Activated T-cell treated with anti-CD3 and anti-CD28 coated beads for 48 hours (primary cell): ENCODE measurements around the gene DNAH11.
"Not testable (repeated sequence)": the region's sequence is repeated elsewhere in the genome, so short reads cannot be mapped to it uniquely, and the experiment has no call there.

Experiments used
- DNase-seq: peaks from one replicate; pipeline ENCODE4 v3.0.0-alpha.2; 2020; ENCODE audit warnings: low read depth

Gene DNAH11

DNA sequence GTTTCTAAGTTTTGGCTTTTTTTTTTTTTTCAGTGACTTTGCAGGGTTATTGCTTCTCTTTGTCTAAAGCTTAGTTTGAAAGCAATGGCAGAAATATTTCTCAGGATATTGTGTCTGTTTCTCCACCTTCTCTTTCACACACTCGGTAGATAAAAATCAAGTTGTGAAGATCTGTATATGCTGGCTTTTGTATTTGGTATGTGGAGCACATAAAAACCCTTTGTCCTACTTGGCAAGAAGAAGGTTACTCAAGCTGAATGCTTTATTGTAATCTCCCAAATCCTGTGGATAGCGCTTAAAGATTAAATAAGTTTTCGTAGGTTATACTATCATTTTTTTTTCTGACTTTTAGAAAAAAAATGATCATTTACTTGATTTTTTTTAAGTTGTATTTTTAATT is 230.5 kb downstream of the DNAH11 start:
- DNase-seq = no peak

GRCh38 chr7:21777921-21778320 is 235.1 kb downstream of the DNAH11 start:
- no peak for DNase-seq

GRCh38 chr7:21778953-21779352 is 236.1 kb downstream of the DNAH11 start:
- DNase-seq = no peak

GRCh38 chr7:21782996-21783395 is 240.2 kb downstream of the DNAH11 start:
- no peak for DNase-seq

- no peak for DNase-seq
Observed at GRCh38 chr7:21784989-21785388, 242.2 kb downstream of the DNAH11 start.

DNA sequence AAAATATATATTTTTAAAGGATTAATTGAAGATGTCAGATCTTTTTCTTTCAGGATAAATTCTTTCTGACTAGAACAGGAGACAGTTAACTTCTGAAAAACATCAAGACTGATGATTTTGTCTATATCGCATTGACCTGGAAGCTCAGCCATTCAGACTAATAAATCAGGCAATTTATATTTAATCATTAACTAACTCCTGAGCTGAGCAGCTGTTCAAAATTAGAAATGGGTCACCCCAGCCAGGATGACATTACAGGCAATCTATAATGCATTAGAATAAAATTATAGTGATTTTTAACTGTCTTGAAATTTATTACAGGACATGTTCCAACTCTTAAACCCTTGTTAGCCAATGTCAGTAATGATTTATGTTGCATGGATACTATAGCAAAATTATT is 263.0 kb downstream of the DNAH11 start:
- DNase-seq = no peak

DNA sequence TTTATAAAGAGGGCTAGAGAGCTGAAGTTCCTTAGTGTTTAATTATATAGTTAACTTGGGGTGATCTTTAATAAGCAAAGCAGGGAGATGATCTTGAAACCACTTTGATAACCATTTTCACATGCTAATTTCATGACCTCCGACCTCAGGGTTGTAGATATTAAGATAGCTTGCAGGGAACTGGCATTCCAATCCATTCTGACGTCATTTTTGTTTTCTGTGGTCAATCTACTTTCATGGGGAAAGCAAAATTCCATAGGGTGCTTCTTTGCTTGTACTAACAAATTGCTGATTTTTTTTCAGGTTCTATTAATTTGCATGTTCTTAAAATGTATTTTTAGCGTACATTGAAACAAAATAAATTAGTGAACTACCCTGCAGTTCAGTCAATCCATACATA is 263.5 kb downstream of the DNAH11 start:
- no peak for DNase-seq

DNA sequence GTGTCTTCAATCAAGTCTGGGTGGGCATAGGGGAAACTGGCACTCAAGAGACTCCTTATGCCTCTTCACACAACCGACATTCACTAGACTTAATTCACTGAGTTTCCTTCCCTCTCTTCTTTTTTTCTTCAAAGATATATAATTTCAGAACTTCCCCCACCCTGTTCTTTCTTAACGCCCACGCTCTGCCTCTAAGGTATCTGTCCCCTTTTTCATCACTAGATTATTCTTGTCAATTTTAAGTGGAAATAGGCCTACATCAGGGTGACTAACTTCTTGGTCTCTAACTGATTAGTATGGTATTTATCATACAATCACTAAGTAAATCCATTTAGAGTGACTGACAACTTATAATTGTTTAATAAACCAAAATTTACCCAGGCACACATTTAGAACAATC is 276.2 kb downstream of the DNAH11 start:
- DNase-seq = no peak

DNA sequence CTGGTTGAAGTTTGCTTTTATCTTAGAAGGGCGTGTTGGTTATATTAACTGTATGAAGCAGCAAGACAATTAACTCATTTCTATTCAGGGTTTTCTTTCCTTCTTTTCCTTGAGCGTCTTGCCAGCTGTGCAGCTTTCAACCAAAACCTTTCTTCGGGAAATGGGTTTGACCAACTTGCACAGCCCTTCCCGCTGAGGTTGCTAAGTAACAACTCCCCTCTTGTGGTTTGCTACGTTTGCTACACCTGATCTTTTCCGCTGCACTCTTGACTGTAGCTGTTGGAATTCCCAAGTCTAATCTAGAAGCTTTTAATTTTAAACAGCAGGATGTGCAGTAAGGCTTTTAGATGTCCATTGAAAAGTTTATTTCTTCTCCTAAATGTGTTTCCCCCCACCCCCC is 286.0 kb downstream of the DNAH11 start:
- DNase-seq = no peak

GRCh38 chr7:21829731-21830130 is 286.9 kb downstream of the DNAH11 start:
- DNase-seq = no peak

GRCh38 chr7:21844742-21845141 is 301.9 kb downstream of the DNAH11 start:
- no peak for DNase-seq

DNA sequence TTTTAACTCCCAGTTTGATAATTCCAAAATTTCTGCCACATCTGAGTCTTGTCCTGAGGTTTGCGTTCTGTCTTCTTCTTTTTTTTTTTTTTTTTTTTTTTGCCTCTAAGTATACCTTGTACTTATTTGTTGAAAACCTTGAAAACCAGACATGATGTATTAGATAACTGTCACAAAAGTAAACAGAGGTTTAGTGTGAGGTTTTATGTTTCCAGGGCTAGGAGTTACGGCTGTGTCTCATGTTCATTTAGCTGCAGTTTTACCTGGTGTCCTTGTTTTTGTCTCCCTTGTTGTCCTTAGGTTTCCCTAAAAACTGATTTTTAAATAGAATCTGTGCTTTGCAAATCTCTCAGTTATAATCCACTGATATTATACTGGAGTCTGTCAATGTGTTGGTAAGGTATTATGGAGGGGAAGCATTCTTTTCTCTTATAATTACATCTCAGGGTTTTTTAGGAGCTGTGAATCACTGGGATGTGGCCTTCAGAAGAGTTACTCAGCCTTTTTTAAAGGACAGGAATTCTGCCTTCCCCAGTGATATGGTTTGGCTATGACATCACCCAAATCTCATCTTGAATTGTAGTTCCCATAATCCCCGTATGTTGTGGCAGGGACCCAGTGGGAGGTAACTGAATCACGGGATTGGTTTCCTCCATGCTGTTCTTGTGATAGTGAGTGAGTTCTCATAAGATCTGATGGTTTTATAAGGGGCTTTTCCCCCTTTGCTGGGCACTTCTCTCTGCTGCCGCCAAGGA is 307.9 kb downstream of the DNAH11 start:
- DNase-seq = no peak

DNA sequence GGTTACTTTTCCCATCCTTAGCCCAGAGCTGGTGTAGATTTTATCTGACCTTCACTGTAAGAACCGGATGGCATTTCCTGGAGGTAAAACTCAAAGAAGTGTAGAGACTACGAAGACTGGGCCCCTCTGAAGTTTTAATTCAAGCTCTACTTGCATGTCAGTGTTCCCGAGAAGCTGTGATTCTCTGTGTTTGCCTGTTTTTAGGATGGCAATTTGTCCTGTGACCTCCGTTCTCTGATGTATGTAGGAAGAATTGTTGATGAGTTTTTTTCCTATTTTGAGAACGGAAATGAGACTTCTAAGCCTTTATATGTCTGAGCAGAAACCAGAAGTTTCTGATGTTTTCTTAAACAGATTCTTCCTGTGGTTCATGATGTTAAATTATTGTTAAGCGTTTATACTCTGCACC is 308.7 kb downstream of the DNAH11 start:
- no peak for DNase-seq

GRCh38 chr7:21865631-21866204 is 322.9 kb downstream of the DNAH11 start:
- DNase-seq = not testable (repeated sequence)

DNA sequence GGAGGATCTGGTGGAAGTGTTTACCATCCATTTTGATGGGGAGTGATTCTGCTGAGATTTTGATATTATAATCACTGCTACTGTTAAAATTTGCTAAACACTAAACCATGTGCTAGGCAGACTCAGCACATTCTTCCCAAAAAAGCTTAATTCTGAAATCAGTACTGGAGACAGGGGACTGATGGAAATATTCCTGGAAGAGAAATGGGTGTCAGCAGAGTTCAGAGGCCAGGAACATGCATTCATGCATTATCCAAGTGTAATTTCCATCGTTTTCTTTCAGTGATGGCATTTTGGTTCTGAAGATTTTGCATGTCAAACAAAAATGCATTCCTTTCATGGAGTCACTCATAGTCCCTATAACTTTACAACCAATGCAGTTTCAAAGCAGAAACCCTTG is 323.9 kb downstream of the DNAH11 start:
- no peak for DNase-seq

- no peak for DNase-seq
Observed at GRCh38 chr7:21867226-21867625, 324.4 kb downstream of the DNAH11 start.

- DNase-seq = no peak
Observed at GRCh38 chr7:21867816-21868575, 325.2 kb downstream of the DNAH11 start.

DNA sequence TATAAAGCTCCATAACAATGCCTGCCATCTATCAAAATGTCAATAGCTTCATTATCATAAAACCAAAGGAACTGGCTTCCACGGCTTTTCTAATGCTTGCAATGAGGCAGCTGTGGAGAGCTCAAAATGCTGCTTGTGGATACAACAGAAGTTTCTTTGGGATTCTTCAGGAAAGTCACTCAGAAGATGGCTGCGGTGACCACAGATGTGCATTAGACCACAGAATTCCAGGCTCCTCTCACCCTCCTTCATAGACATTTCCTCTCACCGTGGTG is 325.7 kb downstream of the DNAH11 start:
- DNase-seq = no peak

- DNase-seq = no peak
Observed at GRCh38 chr7:21869785-21870402, 327.1 kb downstream of the DNAH11 start.

DNA sequence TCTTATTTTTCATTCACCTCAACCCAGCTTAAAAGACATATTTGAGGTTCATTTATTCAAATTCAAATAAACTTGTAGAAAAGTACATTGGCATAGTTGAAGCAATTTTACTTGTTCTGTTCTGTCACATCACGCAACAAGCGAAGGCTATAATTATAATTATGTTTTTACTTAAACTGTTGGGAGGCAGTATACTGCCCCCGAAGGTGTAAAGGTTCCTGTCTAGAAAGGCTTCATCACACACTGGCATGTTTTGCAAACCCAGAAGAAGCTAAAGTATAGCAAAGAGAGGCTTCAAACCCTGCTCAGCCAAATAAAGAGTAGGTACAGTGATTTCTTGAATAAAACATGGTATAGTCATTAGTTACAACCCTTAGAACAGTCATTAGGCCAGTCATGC is 340.2 kb downstream of the DNAH11 start:
- no peak for DNase-seq

GRCh38 chr7:21883501-21883900 is 340.7 kb downstream of the DNAH11 start:
- not testable (repeated sequence) for DNase-seq

GRCh38 chr7:21884496-21884895 is 341.7 kb downstream of the DNAH11 start:
- no peak for DNase-seq

DNA sequence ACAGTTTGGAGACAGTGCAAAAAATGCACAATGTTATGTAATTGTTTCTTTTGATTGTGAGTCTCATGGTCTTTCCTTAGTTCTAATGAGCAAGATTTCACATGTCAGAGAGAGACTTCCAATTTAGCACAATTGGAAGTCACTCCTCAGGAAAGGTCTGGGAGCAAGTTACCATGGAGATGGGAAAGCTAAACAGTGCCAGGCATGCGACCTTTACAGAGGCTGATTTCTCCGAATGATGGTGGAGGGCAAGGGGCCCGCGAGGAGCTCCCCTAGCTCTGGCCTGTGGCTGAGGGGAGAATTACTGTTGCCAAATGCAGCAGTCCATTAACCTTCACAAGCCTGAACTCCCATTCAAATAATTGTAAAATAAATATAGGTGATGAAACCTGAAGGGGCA is 343.6 kb downstream of the DNAH11 start:
- no peak for DNase-seq
